CMK (cell line): ENCODE measurements around the gene ADGRF1.

ENCODE experiments used
- DNase-seq: peaks from one replicate; pipeline ENCODE4 v3.0.0-alpha.2; 2010; ENCODE audit warnings: low read depth

ADGRF1 gene

GRCh38 chr6:46979206-46979605 lies 62.9 kb downstream of the ADGRF1 start:
- no peak for DNase-seq

GRCh38 chr6:46974786-46975185 lies 67.3 kb downstream of the ADGRF1 start:
- no peak for DNase-seq

- no peak for DNase-seq
These were observed 69.1 kb downstream of the ADGRF1 start for GRCh38 chr6:46973029-46973428.

- no peak for DNase-seq
These were observed 69.6 kb downstream of the ADGRF1 start for GRCh38 chr6:46972531-46972930.

- no peak for DNase-seq
These were observed 72.9 kb downstream of the ADGRF1 start for GRCh38 chr6:46969206-46969605.

- DNase-seq: no peak
These were observed 74.2 kb downstream of the ADGRF1 start for GRCh38 chr6:46967826-46968349.

- DNase-seq: no peak
These were observed 77.2 kb downstream of the ADGRF1 start for GRCh38 chr6:46964716-46965519.

GRCh38 chr6:46963626-46964025 lies 78.5 kb downstream of the ADGRF1 start:
- DNase-seq: no peak

GRCh38 chr6:46963039-46963438 lies 79.1 kb downstream of the ADGRF1 start:
- DNase-seq: no peak

- no peak for DNase-seq
These were observed 80.4 kb downstream of the ADGRF1 start for GRCh38 chr6:46961711-46962110.

GRCh38 chr6:46961232-46961631 lies 80.9 kb downstream of the ADGRF1 start:
- no peak for DNase-seq

GRCh38 chr6:46959419-46959818 lies 82.7 kb downstream of the ADGRF1 start:
- DNase-seq: no peak

- no peak for DNase-seq
These were observed 85.7 kb downstream of the ADGRF1 start for GRCh38 chr6:46956409-46956808.

GRCh38 chr6:46954837-46955451 lies 87.2 kb downstream of the ADGRF1 start:
- no peak for DNase-seq

- DNase-seq: no peak
These were observed 88.2 kb downstream of the ADGRF1 start for GRCh38 chr6:46953921-46954320.

- DNase-seq: no peak
These were observed 92.4 kb downstream of the ADGRF1 start for GRCh38 chr6:46949632-46950280.

- no peak for DNase-seq
These were observed 93.4 kb downstream of the ADGRF1 start for GRCh38 chr6:46948699-46949098.
